Measurements from ENCODE around the gene TMCO4.

TMCO4 gene

DNA sequence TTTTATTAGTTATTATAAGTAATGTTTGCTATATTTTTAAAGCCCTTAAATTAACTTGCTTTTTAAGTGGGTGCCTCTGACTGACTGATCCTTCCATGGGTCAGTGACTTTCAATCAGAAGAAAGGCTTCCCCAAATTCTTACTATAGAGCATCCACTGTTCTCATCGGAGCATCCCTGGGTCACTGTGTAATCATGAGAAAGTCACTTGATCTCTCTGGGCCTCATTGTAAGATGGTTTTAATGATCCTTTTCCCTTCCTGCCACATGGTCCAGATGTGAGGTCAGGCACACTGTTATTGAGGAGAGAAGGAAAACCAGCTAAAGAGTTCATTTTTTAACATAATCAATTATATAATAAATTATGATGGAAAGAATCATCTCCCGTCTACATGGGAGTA is 166.6 kb downstream of the TMCO4 start:
- FAIRE-seq: no peak
